HG03097 (cell line): ENCODE measurements around the gene CLSTN2.

Experiments
- ATAC-seq: cut with Tn5 transposase; IDR thresholded peaks from one replicate; pipeline ENCODE4 v1.9.1; 2021; ENCODE audit not compliant: unreplicated experiment, low FRiP score

Gene CLSTN2

DNA sequence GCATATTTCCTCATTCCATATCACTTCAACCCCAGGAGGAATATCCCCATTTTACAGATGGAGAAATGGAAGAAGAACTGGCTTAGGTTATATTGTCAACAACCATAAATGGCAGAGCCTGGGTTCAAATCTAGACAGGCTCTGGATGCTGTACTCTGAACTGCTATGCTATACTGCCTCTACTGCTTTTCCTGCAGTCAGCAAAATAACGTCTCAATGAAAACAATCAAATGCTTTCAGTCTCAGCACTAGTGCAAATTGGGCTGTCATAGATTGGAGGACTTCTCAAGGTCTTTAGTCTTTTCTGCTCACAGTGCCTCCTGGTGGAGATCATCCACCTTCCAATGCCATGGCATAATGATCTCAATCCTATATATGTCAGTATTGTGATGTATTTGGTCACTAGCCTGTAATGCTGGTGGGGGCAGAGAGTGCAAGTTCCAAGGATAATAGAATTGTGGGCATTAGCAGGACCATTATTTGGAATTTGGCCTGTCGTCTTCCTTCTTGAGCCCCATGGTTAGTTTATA lies 285.0 kb downstream of the CLSTN2 start:
- no peak for ATAC-seq

- no peak for ATAC-seq
These were observed 288.2 kb downstream of the CLSTN2 start for GRCh38 chr3:140223197-140223596.

GRCh38 chr3:140223631-140224030 lies 288.6 kb downstream of the CLSTN2 start:
- ATAC-seq, result no peak

DNA sequence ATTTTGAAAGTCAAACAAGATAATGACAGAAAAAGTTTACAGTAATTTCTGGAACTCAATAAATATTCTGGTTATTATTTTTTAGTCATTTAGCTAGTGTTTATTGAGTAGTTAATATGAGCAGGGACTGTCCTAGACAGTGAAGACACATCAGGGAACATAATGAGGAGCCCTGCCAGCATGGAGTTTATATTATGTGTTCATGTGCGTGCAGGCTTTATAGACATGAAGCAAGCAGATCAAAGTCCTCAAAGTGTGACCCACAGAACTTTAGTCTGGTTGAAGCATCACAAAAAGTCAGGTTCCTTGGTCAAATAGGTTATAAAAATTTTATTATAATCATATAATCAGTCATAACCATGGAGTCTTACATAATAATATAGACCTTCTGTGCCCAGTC lies 289.3 kb downstream of the CLSTN2 start:
- ATAC-seq, result no peak

- no peak for ATAC-seq
These were observed 291.0 kb downstream of the CLSTN2 start for GRCh38 chr3:140225996-140226395.

DNA sequence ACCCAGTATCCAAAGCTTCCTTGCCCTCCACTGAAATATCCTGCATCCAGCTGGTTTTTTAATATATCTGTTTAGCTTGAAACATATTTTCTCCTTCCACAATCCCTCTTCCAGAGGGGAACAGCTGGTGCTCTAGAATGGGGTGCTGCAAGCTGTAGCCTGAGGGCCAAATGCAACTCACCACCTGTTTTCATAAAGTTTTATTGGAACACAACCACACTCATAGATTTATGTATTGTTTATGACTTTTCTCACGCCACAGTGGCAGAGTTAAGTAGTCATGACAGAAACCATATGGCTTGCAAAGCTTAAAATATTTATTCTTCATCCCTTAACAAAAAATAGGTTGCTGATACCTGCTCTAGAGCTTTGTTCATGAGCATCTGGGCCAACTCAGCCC lies 298.7 kb downstream of the CLSTN2 start:
- no peak for ATAC-seq

DNA sequence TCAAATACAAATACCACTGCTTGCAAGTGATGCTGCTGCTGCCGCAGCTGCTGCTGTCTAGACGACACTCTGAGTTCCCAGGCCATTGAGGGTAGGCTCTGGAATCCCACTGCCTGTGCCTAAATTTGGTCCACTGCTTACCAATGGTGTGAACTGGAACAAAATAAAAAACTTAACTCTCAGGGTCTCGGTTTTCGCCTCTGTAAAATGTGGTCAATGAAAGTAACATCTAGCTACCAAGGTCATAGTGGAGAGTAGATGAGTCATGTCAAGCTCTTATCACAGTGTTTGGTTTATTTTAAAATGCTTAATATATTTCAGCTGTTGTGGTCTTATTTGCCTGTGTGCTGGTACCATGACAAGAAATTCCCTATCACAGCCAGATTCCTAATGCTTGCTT lies 299.3 kb downstream of the CLSTN2 start:
- no peak for ATAC-seq

DNA sequence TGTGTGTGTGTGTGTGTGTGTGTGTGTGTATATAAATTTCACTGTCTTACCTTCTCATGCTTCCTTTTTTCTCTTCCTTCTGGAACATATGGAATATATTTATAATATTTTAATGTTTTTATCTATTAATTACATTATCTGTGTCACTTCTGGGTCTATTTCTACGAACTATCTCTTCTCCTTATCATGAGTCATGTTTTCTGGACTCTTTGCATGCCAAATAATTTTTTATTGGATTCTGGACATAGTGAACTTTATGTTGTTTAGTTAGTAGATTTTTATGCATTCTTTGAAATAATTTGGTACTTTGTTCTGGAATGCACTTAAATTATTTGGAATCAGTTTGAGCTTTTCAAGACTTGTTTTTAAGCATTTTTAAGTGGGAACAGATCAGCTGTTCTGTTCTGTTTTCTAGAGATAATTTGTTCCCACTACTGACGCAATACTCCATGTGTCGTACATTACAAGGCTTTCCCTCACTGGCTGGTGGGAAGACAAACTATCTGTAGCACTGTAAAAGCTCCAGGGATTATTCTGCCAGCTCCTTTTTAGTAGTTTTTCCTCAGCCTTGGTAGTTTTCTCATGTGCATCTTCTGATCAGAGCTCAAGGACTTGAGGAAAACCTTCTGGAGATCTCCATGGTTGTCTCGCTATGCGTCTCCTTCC lies 302.0 kb downstream of the CLSTN2 start:
- no peak for ATAC-seq

GRCh38 chr3:140238646-140239314 lies 303.8 kb downstream of the CLSTN2 start:
- ATAC-seq, result no peak

DNA sequence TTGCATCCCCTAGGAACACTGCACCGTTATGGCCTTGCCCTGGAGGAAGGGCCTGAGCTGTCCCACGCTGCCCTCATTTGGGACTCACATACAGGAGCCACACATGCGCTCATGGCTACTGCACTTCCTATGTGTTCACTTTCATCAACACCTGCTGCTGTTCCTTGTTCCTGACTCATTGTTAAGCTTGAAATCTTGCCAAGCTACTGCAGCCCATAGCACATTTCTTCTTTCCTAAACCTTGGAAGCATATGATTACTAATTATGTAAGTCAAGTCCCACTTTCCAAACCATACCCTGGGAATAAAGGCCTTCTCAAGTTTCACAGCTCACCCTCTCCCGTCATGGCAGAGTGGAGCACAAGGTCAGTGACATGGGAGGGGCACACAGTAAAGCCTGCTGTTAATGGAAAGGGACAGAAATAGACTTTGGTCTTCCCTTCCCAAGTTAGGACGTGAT lies 307.9 kb downstream of the CLSTN2 start:
- ATAC-seq, result no peak

GRCh38 chr3:140243575-140243974 lies 308.6 kb downstream of the CLSTN2 start:
- ATAC-seq, result no peak

- no peak for ATAC-seq
These were observed 309.9 kb downstream of the CLSTN2 start for GRCh38 chr3:140244893-140245292.

- no peak for ATAC-seq
These were observed 311.6 kb downstream of the CLSTN2 start for GRCh38 chr3:140246578-140246977.

GRCh38 chr3:140247775-140248174 lies 312.8 kb downstream of the CLSTN2 start:
- no peak for ATAC-seq

DNA sequence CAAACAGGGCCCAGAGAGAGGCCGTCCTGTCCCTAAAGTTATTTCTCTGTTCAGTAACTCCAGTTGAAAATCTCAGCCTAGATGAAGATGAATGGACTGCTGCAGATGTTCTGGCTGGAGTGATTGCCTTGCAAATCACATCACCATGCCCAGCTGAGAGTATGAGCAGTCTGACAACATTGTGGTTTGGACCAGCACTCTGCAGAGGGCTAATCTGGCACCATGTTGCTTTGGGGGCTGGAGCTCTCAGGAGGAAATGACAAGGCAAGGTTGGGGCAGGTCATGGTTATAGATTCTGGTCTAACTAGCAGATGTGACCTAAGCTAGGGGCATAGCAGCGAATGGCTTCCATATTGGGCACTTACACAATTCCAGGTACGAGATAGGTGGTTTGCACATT lies 314.2 kb downstream of the CLSTN2 start:
- no peak for ATAC-seq

- no peak for ATAC-seq
These were observed 315.2 kb downstream of the CLSTN2 start for GRCh38 chr3:140250010-140250855.

GRCh38 chr3:140250945-140251344 lies 316.0 kb downstream of the CLSTN2 start:
- ATAC-seq, result no peak

DNA sequence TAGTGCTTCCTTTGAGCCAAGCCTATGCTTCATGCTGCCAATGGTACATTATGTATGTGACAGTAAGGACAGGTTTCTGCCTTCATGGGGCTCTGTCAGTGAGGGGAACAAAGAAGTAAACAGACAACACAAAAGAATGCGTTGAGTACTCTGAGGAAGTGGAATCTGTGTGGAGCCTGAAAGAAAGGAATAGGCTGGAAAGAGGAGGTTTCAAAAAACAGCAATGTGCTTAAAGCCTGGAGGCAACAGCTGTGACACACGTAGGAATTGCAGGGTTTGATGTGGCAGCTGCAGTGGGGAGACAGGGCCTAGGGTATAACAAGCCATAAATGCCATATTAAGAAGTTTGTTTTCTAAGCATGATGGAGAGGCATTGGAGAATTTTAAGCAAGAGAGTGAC lies 316.7 kb downstream of the CLSTN2 start:
- ATAC-seq, result no peak

GRCh38 chr3:140252812-140253656 lies 318.0 kb downstream of the CLSTN2 start:
- no peak for ATAC-seq

GRCh38 chr3:140258222-140258724 lies 323.3 kb downstream of the CLSTN2 start:
- no peak for ATAC-seq
